Prostate gland (tissue), 2 donors: ENCODE data around the gene RNH1. TPM values are rescaled to one million over a fixed set of nuclear protein-coding genes. Genes with fewer than 3 reads are reported as not detected.

Experiments used
- DNase-seq: peaks from one replicate; pipeline ENCODE4 v3.0.0-alpha.2; 2019; ENCODE audit warnings: low spot score
- H3K27ac ChIP-seq, 2 donors: fragments of 200-600 bp; sonication (generic); 2 replicates each; pipeline ENCODE4 v1.5.1; 2017 to 2019
- H3K27me3 ChIP-seq: fragments of 200-600 bp; sonication (generic); replicated peaks from 2 replicates; pipeline ENCODE4 v1.5.1; 2019; ENCODE audit not compliant: insufficient read depth
- H3K36me3 ChIP-seq, 2 donors: fragments of 200-600 bp; sonication (generic); 1 replicate in 1 of 2; 2 replicates in 1 of 2; pipeline versions ENCODE4 v1.5.1 to v1.8.1; 2017 to 2019
- H3K4me1 ChIP-seq: fragments of 200-600 bp; sonication (generic); replicated peaks from 2 replicates; pipeline ENCODE4 v1.5.1; 2019
- H3K4me3 ChIP-seq, 2 donors: fragments of 200-600 bp; sonication (generic); 2 replicates each; pipeline ENCODE4 v1.5.1; 2017 to 2019
- H3K9me3 ChIP-seq: fragments of 200-600 bp; sonication (generic); 2 replicates; pipeline ENCODE4 v1.5.1; 2017
- POLR2A ChIP-seq: fragments of 450-650 bp; IDR thresholded peaks from one replicate; pipeline ENCODE4 v1.6.1; 2016; ENCODE audit warnings: antibody characterized with exemption, mild to moderate bottlenecking
- POLR2AphosphoS5 ChIP-seq: sonication (generic); formaldehyde crosslinking; IDR thresholded peaks from one replicate; pipeline ENCODE4 v1.6.1; 2017; ENCODE audit warnings: antibody characterized with exemption
- WGBS: methylation state at CpG from one replicate; pipeline ENCODE4 v1.1.5; 2018; 5-methylcytosine and 5-hydroxymethylcytosine counted together
- intact Hi-C: fragments of 100-400 bp; cut with DNase I; formaldehyde crosslinking; loops from one replicate; pipeline ENCODE4 v1.14.2; 2022
- total RNA-seq, 2 donors: library from RNA; depleted of rRNA; stranded (reverse); fragments of >200 nt; gene quantifications; one replicate each; pipeline ENCODE4 v1.1.0, GENCODE V29; 2016
- TF ChIP-seq, protein P1 (sequence below), 4 experiments: fragments of 200-600 bp in 2 of 4; fragments of 450-650 bp in 2 of 4; sonication (generic) in 2 of 4; IDR thresholded peaks; 1 replicate in 3 of 4; 2 replicates in 1 of 4; pipeline ENCODE4 v1.5.1; 2016 to 2019; ENCODE audit warnings: antibody characterized with exemption in 4 of 4, mild to moderate bottlenecking in 2 of 4, moderate library complexity in 2 of 4

RNH1 gene
- total RNA-seq, 2 donors from 2014 or later, result 221 to 272 TPM

DNA sequence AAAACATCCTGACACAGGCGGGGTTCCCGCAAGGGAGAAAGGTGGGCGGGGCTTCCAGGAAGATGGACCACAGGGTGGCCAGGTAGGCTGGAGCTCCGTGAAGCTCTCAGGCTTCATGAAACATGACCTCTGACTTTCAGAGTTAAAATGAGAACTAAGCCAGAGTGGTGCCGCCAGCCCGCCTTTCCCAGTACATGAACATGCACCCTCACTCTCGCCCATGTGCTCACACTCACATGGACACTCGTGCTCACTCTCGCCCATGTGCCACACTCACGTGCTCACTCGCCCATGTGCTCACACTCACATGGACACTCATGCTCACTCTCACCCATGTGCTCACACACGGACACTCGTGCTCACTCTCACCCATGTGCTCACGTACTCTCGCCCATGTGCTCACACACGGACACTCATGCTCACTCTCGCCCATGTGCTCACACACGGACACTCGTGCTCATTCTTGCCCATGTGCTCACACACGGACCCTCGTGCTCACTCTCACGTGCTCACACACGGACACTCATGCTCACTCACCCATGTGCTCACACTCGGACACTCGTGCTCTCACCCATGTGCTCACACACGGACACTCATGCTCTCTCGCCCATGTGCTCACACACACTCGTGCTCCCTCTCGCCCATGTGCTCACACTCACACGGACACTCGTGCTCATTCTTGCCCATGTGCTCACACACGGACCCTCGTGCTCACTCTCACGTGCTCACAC is 10.0 kb downstream of the RNH1 start:
- no peaks in the 10 kb centered on the region for H3K9me3 ChIP-seq
- no peak overlapping the region for H3K4me3 ChIP-seq
- TF ChIP-seq, protein P1, sequence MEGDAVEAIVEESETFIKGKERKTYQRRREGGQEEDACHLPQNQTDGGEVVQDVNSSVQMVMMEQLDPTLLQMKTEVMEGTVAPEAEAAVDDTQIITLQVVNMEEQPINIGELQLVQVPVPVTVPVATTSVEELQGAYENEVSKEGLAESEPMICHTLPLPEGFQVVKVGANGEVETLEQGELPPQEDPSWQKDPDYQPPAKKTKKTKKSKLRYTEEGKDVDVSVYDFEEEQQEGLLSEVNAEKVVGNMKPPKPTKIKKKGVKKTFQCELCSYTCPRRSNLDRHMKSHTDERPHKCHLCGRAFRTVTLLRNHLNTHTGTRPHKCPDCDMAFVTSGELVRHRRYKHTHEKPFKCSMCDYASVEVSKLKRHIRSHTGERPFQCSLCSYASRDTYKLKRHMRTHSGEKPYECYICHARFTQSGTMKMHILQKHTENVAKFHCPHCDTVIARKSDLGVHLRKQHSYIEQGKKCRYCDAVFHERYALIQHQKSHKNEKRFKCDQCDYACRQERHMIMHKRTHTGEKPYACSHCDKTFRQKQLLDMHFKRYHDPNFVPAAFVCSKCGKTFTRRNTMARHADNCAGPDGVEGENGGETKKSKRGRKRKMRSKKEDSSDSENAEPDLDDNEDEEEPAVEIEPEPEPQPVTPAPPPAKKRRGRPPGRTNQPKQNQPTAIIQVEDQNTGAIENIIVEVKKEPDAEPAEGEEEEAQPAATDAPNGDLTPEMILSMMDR (IDR thresholded peaks at IDR 0.05), result no peak
- TF ChIP-seq POLR2A (no peak), POLR2AphosphoS5 (no peak)
- intact Hi-C loops, result no loop called here
- H3K27ac ChIP-seq, result no peak overlapping the region
- no peaks in the 10 kb centered on the region for H3K4me1 ChIP-seq
- H3K27me3 ChIP-seq, result no peaks in the 10 kb centered on the region
- H3K36me3 ChIP-seq, result peaks cover 17 to 47% of the 10 kb centered on the region in 2 donors
- WGBS, result 96% methylated on average over 34 of the region's 34 CpGs
- no peak for DNase-seq

DNA sequence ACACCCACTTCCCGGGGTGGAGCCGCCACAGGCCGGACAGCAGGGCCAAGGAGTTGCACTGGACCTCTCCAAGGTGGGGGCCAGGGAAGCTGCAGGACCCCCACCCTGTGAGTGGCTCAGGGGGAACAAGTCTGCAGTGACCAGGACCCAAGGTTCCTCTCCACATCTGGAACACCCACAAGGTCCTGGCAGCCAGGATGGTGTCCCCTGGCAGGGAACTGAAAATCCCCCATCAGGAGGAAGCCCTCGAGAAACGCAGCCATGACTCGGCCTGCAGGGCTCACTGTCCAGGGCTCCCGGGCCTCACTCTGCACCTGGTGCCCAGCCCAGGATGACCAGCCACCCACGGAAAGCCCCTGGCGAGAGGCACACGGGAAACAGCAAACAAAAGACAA is 11.5 kb downstream of the RNH1 start:
- TF ChIP-seq, protein P1 (IDR thresholded peaks at IDR 0.05), result no peak
- TF ChIP-seq POLR2AphosphoS5, result no peak
- TF ChIP-seq POLR2A, result no peak
- 71% methylated on average over 10 of the region's 10 CpGs for WGBS
- H3K27me3 ChIP-seq, result no peaks in the 10 kb centered on the region
- H3K4me3 ChIP-seq, result no peak overlapping the region
- H3K9me3 ChIP-seq, result no peaks in the 10 kb centered on the region
- intact Hi-C loops, result no loop called here
- no peak for DNase-seq
- H3K4me1 ChIP-seq, result no peaks in the 10 kb centered on the region
- peaks cover 17 to 41% of the 10 kb centered on the region in 2 donors for H3K36me3 ChIP-seq
- no peak overlapping the region for H3K27ac ChIP-seq

DNA sequence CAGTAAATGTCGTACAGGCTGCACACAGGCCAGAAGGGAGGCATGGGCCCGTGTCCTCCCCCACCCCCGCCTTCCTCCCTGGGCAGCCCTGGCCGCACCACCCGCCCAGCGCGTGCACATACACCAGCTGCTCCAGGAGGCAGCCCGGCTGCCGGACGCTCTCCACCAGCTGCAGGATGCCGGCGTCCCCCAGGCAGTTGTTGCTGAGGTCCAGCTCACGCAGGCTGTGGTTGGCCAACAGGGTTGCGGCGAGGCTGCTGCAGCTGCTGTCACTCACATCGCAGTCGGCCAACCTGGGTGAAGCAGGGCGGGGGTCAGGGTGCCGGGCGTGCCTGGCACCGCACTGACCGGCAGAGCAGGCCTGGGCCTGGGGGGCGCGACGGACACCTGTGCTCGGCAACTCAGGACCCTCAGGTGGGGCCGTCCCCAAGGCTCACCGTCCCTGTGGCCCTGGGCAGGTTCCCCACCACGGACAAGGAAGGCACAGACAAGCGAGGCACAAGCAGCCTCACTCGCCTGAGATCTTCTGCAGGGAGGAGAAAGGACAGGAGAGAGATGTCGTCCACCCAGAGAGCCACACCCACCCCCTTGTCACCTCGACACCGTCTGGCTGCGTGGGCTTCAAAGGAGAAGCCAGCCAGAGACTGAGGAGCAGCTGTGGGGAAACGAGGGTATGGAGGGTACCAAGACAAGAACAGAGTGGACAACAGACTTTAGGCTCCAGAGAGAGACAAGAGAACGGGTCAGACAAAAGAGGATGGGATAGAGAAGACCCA is 12.1 kb downstream of the RNH1 start:
- no peak overlapping the region for H3K27ac ChIP-seq
- TF ChIP-seq, protein P1 (IDR thresholded peaks at IDR 0.05), result no peak
- TF ChIP-seq POLR2AphosphoS5 (no peak), POLR2A (no peak)
- H3K4me3 ChIP-seq, result no peak overlapping the region
- no peaks in the 10 kb centered on the region for H3K4me1 ChIP-seq
- intact Hi-C loops, result no loop called here
- no peaks in the 10 kb centered on the region for H3K9me3 ChIP-seq
- 84% methylated on average over 37 of the region's 37 CpGs for WGBS
- no peaks in the 10 kb centered on the region for H3K27me3 ChIP-seq
- peaks cover 13 to 35% of the 10 kb centered on the region in 2 donors for H3K36me3 ChIP-seq
- no peak for DNase-seq

DNA sequence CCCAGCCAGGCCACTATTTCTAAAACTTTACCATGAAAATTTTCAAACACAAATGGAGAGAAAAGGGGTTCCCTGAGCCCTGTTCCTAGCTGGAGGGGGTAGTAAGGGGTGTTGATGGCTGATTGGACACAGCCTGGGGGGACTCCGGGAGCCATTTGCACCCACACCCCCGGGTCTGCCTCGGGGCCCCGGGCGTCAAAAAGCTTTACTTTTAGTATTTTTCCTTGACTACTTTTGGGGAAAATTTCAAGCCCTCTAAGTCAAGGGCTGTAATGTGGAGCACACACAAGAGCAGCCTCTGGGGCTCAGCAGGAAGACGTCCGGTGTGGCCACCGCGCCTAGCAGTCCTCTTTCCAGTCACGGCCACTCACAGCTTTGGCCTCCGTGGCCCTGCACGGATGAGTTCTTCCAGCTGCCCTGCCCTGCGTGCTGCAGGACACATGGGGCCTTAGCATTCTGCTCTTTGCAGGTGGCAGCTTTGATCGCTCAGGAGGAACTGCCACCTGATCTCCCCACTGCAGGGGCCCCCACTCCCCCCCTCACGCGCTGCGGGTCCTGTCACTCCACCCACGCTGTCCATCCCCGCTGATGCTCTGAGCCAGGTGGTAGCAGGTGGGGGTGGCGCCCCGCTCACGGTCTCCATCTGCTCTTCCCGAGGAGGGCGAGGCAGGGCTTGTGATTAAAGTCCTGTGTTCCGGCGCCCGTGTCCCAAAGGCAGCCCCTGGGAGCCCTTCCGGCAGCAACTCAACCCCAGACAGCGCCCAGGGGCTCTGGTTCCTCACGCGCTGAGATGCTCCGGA is 14.4 kb downstream of the RNH1 start:
- Histone ChIP-seq H3K4me1 (no peaks in the 10 kb centered on the region), H3K27ac (no peak overlapping the region), H3K36me3 (peaks cover 0 to 12% of the 10 kb centered on the region in 2 donors), H3K4me3 (no peak overlapping the region), H3K27me3 (no peaks in the 10 kb centered on the region), H3K9me3 (no peaks in the 10 kb centered on the region)
- TF ChIP-seq POLR2A (no peak), POLR2AphosphoS5 (no peak)
- TF ChIP-seq, protein P1 (IDR thresholded peaks at IDR 0.05), result no peak
- intact Hi-C loops, result no loop called here
- no peak for DNase-seq
- 78% methylated on average over 32 of the region's 32 CpGs for WGBS
